Measurements from ENCODE around the gene CHDH. TPM values are rescaled to one million over a fixed set of nuclear protein-coding genes. Genes with fewer than 3 reads are reported as not detected.

The CHDH gene
- total RNA-seq, 1 donor from 2014 or later = 3.2 TPM

DNA sequence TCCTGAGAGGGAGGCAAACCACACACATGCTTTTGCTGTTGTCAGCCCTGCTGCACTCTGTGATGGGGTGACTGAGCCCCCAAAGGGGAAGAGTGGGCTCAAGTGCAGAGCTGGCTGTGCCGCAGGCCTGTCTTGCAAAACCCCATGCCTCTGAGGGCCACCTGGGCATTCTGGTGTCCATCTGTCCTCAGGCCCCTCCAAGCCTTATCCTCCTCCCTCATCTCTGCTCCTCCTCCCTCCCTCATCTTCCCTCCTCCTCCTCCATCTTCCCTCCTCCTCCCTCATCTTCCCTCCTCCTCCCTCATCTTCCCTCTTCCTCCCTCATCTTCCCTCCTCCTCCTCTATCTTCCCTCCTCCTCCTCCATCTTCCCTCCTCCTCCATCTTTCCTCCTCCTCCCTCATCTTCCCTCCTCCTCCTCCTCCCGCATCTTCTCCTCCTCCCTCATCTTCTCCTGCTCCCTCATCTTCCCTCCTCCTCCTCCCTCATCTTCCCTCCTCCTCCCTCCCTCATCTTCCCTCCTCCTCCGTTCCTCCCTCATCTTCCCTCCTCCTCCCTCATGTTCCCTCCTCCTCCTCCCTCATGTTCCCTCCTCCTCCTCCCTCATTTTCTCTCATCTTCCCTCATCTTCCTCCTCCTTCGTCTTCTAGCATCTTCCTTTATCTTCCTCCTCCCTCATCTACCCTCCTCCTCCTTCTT, 40.6 kb downstream of the CHDH start:
- Mint-ChIP-seq H3K27ac (no peak overlapping the region), H3K4me3 (no peak overlapping the region), H3K9me3 (no peaks in the 10 kb centered on the region), H3K27me3 (ENCODE audit: low read depth) (peaks cover 4% of the 10 kb centered on the region), H3K36me3 (no peaks in the 10 kb centered on the region), H3K4me1 (peaks cover 19% of the 10 kb centered on the region)
- no peak for DNase-seq (ENCODE audit: low spot score in 2 of 2, unreplicated experiment in 2 of 2)
- TF ChIP-seq, protein P1, sequence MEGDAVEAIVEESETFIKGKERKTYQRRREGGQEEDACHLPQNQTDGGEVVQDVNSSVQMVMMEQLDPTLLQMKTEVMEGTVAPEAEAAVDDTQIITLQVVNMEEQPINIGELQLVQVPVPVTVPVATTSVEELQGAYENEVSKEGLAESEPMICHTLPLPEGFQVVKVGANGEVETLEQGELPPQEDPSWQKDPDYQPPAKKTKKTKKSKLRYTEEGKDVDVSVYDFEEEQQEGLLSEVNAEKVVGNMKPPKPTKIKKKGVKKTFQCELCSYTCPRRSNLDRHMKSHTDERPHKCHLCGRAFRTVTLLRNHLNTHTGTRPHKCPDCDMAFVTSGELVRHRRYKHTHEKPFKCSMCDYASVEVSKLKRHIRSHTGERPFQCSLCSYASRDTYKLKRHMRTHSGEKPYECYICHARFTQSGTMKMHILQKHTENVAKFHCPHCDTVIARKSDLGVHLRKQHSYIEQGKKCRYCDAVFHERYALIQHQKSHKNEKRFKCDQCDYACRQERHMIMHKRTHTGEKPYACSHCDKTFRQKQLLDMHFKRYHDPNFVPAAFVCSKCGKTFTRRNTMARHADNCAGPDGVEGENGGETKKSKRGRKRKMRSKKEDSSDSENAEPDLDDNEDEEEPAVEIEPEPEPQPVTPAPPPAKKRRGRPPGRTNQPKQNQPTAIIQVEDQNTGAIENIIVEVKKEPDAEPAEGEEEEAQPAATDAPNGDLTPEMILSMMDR (IDR thresholded peaks at IDR 0.05; ENCODE audit: unreplicated experiment) = no peak

DNA sequence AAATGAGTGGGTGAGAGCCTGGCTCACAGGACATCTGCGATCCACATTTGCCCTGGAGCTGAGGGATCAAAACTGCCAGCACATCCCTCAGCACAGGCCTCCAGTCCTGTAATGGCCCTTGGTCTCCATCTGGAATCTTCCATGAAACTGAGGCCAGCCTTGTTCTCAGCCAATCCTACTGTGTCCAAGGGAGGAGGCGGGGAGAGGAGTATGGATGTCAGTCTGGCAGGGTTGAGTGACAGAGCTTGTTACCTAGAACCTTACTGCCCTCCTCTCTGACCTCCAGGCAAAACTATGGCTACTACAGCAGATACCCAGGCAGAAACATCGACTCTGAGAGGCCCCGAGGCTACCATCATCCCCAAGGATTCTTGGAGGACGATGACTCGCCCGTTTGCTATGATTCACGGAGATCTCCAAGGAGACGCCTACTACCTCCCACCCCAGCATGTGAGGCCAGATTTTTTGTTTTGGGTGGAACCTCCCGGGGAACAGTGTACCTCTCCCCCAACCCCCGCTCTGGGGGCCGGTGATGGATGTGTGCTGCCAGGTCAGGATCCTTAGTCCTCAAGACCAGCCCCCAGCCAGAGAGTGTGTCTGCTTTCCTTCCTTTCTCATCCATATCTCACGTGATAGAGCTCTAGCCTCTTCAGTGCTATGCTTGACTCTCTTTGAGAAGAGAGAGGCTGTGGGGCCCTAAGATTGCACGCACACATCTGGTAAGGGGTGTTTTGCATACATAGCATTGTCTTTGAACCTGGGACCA, 41.3 kb downstream of the CHDH start:
- H3K27ac Mint-ChIP-seq = no peak overlapping the region
- DNase-seq (ENCODE audit: low spot score in 2 of 2, unreplicated experiment in 2 of 2) = no peak
- no peaks in the 10 kb centered on the region for H3K36me3 Mint-ChIP-seq
- H3K4me3 Mint-ChIP-seq = no peak overlapping the region
- H3K9me3 Mint-ChIP-seq = no peaks in the 10 kb centered on the region
- TF ChIP-seq, protein P1 (IDR thresholded peaks at IDR 0.05; ENCODE audit: unreplicated experiment) = no peak
- H3K4me1 Mint-ChIP-seq = peaks cover 19% of the 10 kb centered on the region
- peaks cover 4% of the 10 kb centered on the region for H3K27me3 Mint-ChIP-seq (ENCODE audit: low read depth)

DNA sequence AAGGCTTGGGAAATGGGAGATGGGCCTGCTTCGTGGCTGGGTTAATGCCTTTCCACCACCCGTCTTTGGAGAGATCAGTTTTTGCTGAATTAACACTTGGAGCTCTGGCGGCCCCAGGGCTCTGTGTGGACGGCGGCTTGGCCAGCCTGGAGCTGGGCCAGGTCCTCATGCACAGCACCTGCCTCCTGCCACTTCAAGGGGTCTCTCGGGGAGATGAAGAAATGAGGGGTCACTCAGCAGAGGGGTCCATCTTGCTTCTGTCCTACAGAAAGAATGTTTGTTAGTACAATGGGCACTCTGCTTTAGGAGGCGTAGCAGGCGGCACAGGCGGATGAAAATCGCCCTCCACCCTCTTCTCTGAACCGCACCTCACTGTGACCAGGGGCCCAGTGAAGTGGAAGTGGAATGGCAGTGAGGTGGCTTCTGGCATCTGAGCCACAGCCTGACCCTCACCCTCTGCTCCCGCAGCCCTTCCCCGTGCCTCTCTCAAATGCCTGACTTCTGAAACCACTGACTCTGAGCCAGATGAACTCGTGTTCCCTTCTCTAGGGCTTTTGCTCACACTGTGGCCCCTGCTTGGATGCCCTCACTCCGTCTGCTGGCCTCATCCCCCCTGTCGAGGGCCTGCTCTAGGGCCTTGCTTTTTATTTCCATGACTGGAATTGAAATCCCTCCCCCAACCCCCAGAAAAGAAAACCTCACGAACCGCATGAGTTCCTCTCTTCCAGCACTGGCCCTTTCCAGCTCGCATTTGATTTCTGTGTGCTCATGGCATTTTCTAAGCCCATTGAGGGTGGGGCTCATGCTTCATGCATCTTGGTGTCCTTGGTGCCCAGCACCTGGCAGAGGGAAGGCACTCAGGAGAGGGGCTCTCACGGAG, 42.2 kb downstream of the CHDH start:
- no peaks in the 10 kb centered on the region for H3K9me3 Mint-ChIP-seq

DNA sequence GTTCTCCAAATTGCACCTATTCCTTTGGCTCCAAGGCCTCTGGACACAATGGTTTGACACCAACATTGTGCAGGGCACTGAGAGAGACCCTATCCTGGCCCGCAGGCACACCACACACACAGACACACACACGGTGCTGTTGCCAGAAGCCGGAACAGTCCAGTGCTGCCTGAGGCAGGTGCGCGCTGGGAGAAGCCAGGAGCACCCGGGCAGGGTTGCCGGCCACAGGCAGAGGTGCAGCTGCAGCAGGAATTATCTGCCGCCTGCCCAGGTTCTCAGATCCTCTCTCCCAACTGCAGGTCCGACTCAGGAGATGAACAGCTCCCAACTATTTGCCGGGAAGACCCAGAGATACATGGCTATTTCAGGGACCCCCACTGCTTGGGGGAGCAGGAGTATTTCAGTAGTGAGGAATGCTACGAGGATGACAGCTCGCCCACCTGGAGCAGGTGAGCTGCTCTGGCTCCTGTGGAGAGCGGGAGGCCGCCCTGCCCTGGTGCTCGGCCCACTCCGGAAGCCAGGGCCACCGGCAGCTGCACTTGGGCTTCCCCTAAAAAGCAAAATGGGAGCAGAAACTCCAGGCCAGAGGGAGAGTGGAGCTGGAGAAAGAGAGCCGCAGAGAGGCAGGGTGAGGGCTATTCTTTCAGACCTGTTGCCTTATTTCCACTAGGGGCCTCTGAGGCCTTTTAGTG, 42.9 kb downstream of the CHDH start:
- TF ChIP-seq, protein P1 (IDR thresholded peaks at IDR 0.05; ENCODE audit: unreplicated experiment) = no peak
- Mint-ChIP-seq H3K9me3 (no peaks in the 10 kb centered on the region), H3K27ac (no peak overlapping the region), H3K4me3 (no peak overlapping the region), H3K4me1 (peaks cover 19% of the 10 kb centered on the region), H3K36me3 (no peaks in the 10 kb centered on the region), H3K27me3 (ENCODE audit: low read depth) (peaks cover 4% of the 10 kb centered on the region)
- no peak for DNase-seq (ENCODE audit: low spot score in 2 of 2, unreplicated experiment in 2 of 2)

More for the DNA sequence above, 42.2 kb downstream of the CHDH start:
- no peak for DNase-seq (ENCODE audit: low spot score in 2 of 2, unreplicated experiment in 2 of 2)
- H3K4me3 Mint-ChIP-seq = no peak overlapping the region
- H3K27me3 Mint-ChIP-seq (ENCODE audit: low read depth) = peaks cover 4% of the 10 kb centered on the region
- no peaks in the 10 kb centered on the region for H3K36me3 Mint-ChIP-seq
- H3K4me1 Mint-ChIP-seq = peaks cover 19% of the 10 kb centered on the region
- no peak overlapping the region for H3K27ac Mint-ChIP-seq
- TF ChIP-seq, protein P1 (IDR thresholded peaks at IDR 0.05; ENCODE audit: unreplicated experiment) = no peak

DNA sequence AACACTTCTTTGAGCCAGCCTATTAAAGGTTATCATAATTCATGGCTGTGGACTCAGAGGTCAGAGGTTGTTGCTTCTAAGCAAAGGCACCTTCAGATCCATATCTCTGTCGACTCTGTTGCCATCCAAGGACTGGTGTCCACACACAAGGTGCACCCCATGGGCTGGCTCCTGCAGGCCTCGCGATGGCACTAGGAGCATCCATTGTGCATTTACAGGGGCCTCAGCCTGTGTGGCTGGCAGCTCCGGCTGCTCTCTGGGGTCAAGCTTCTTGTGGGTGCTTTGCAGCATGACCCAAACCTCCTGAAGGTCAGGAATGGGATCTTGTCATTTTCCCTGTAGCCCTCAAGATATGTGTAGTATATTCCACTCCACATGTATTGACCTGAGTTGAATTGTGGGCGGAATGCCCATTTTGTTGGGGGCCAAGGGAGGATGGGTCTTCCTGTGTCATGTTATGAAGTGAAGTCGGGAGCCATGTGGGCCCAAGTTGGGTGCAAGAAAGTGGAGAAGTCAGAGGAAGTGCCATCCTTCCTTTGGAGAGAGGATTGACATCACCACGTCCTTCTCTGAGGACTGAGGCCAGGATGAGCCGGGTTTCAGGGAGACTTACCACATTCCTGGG, 43.9 kb downstream of the CHDH start:
- H3K27me3 Mint-ChIP-seq (ENCODE audit: low read depth) = peaks cover 4% of the 10 kb centered on the region
- H3K4me1 Mint-ChIP-seq = peaks cover 17% of the 10 kb centered on the region
- TF ChIP-seq, protein P1 (IDR thresholded peaks at IDR 0.05; ENCODE audit: unreplicated experiment) = no peak
- no peaks in the 10 kb centered on the region for H3K9me3 Mint-ChIP-seq
- no peak overlapping the region for H3K27ac Mint-ChIP-seq
- no peaks in the 10 kb centered on the region for H3K36me3 Mint-ChIP-seq
- no peak overlapping the region for H3K4me3 Mint-ChIP-seq
- DNase-seq (ENCODE audit: low spot score in 2 of 2, unreplicated experiment in 2 of 2) = no peak
